GM12878 (cell line): ENCODE data around the gene ANO3. TPM values are rescaled to one million over a fixed set of nuclear protein-coding genes. Genes with fewer than 3 reads are reported as not detected.
A peak's percentile ranks its signal among the peaks of the same experiment; 100 is the strongest.

Source experiments
- ATAC-seq: fragments of 200-7000 bp; cut with Tn5 transposase; 3 replicates; pipeline ENCODE4 v1.9.1; 2020; ENCODE audit warnings: mild to moderate bottlenecking, moderate library complexity
- BruUV-seq: library from RNA; stranded (reverse); fragments of 400-500 nt; replicated peaks from 2 replicates; lab custom pipeline; 2021; lab: Mats Ljungman, UMichigan
- CTCF ChIA-PET: fragments of 300-600 bp; sonication (Branson Sonifier 250); formaldehyde crosslinking; extraction: SDS; loops from one replicate; lab custom pipeline; 2021; ENCODE audit warnings: inconsistent platforms; lab: Yijun Ruan, JAX
- POLR2A ChIA-PET: fragments of 350-600 bp; formaldehyde crosslinking; extraction: SDS; loops from one replicate; lab custom pipeline; 2021; ENCODE audit warnings: inconsistent platforms; lab: Charles Lee
- RAD21 ChIA-PET: fragments of 300-600 bp; sonication (Branson Sonifier 250); formaldehyde crosslinking; loops from one replicate; lab custom pipeline; 2023; ENCODE audit warnings: antibody characterized with exemption; ENCODE audit not compliant: unreplicated experiment; lab: Charles Lee
- SMC1A ChIA-PET: fragments of 300-600 bp; sonication (Branson Sonifier 250); formaldehyde crosslinking; loops from one replicate; lab custom pipeline; 2023; ENCODE audit not compliant: unreplicated experiment, uncharacterized antibody; lab: Charles Lee
- DNase-seq: peaks from one replicate; pipeline ENCODE4 v3.0.0-alpha.2; 2011; ENCODE audit warnings: low read depth, low spot score
- FAIRE-seq: peaks from 3 replicates; lab custom pipeline; 2011; peaks lifted over from hg19 to GRCh38; lab: Jason Lieb, UNC
- H2AFZ ChIP-seq: 2 replicates; pipeline ENCODE4 v1.6.0; 2011; ENCODE audit warnings: low read depth, low read length, control low read depth; ENCODE audit not compliant: control insufficient read depth
- H3K27ac ChIP-seq: 2 replicates; pipeline ENCODE4 v1.5.1; 2011; ENCODE audit warnings: control low read depth; ENCODE audit not compliant: control insufficient read depth, insufficient read depth
- H3K27me3 ChIP-seq, 2 experiments: replicated peaks in 1 of 2; 2 replicates each; pipeline versions ENCODE4 v1.6.0 to v1.6.1; 2011; ENCODE audit warnings: low read length in 1 of 2; ENCODE audit not compliant: control insufficient read depth in 2 of 2, insufficient read depth in 2 of 2
- H3K36me3 ChIP-seq, 2 experiments: 2 replicates each; pipeline ENCODE4 v1.5.1; 2011; ENCODE audit warnings: low read length in 1 of 2; ENCODE audit not compliant: control insufficient read depth in 2 of 2, insufficient read depth in 2 of 2
- H3K4me1 ChIP-seq: 2 replicates; pipeline ENCODE4 v1.6.1; 2011; ENCODE audit warnings: mild to moderate bottlenecking, low read length, moderate library complexity, mixed read lengths; ENCODE audit not compliant: control insufficient read depth, insufficient read depth
- H3K4me2 ChIP-seq: 2 replicates; pipeline ENCODE4 v1.6.0; 2011; ENCODE audit warnings: control low read depth; ENCODE audit not compliant: control insufficient read depth, insufficient read depth
- H3K4me3 ChIP-seq: fragments of 200-600 bp; sonication (generic); 2 replicates; pipeline ENCODE4 v1.5.1; 2016
- H3K79me2 ChIP-seq: 2 replicates; pipeline ENCODE4 v1.6.0; 2011; ENCODE audit warnings: low read length; ENCODE audit not compliant: control insufficient read depth, insufficient read depth
- H3K9ac ChIP-seq: 2 replicates; pipeline ENCODE4 v1.8.0; 2011; ENCODE audit warnings: low read length, control low read depth, mixed read lengths; ENCODE audit not compliant: control insufficient read depth, insufficient read depth
- H3K9me3 ChIP-seq: replicated peaks from 3 replicates; pipeline ENCODE4 v1.5.1; 2011; ENCODE audit warnings: mild to moderate bottlenecking, low read length; ENCODE audit not compliant: control insufficient read depth, insufficient read depth
- H4K20me1 ChIP-seq: 2 replicates; pipeline ENCODE4 v1.6.0; 2011; ENCODE audit not compliant: control insufficient read depth, insufficient read depth
- BCL11A ChIP-seq: IDR thresholded peaks from 2 replicates; pipeline ENCODE4 v1.6.1; 2011; ENCODE audit warnings: low read depth, low read length
- FOXM1 ChIP-seq: IDR thresholded peaks from 2 replicates; pipeline ENCODE4 v1.6.1; 2012; ENCODE audit warnings: low read depth, mild to moderate bottlenecking, inconsistent platforms, low read length, moderate library complexity
- IKZF1 ChIP-seq: fragments of 450-650 bp; conservative IDR thresholded peaks from 2 replicates; pipeline ENCODE4 v1.6.1; 2017; ENCODE audit warnings: antibody characterized with exemption, mild to moderate bottlenecking
- NFIC ChIP-seq: IDR thresholded peaks from 2 replicates; pipeline ENCODE4 v1.6.1; 2012; ENCODE audit warnings: low read depth, mild to moderate bottlenecking, inconsistent platforms, low read length, moderate library complexity
- NFXL1 ChIP-seq: fragments of 450-650 bp; IDR thresholded peaks from 2 replicates; pipeline ENCODE4 v1.6.1; 2017; ENCODE audit warnings: antibody characterized with exemption, mild to moderate bottlenecking, borderline replicate concordance
- REST ChIP-seq: IDR thresholded peaks from 2 replicates; pipeline ENCODE4 v1.6.1; 2012; ENCODE audit warnings: mild to moderate bottlenecking, low read depth, low read length
- RFX5 ChIP-seq: IDR thresholded peaks from 2 replicates; pipeline ENCODE4 v1.6.1; 2011; ENCODE audit warnings: low read depth, low read length, improper control_type of control experiment
- SKIL ChIP-seq: fragments of 450-650 bp; IDR thresholded peaks from 2 replicates; pipeline ENCODE4 v1.6.1; 2017; ENCODE audit warnings: mild to moderate bottlenecking, low read depth, inconsistent platforms; ENCODE audit not compliant: poor library complexity, severe bottlenecking
- SREBF2 ChIP-seq: IDR thresholded peaks from 2 replicates; pipeline ENCODE4 v1.6.1; 2012; ENCODE audit warnings: mild to moderate bottlenecking, low read length
- TARDBP ChIP-seq: IDR thresholded peaks from 2 replicates; pipeline ENCODE4 v1.6.1; 2016; ENCODE audit warnings: borderline replicate concordance
- WGBS: methylation state at CpG from one replicate; pipeline ENCODE4 v1.1.6; 2016; ENCODE audit warnings: low lambda C conversion rate; ENCODE audit not compliant: insufficient replicate concordance, insufficient coverage; ENCODE audit errors: missing lambda C conversion rate; 5-methylcytosine and 5-hydroxymethylcytosine counted together
- in situ Hi-C: fragments of 300-500 bp; cut with MboI; formaldehyde crosslinking; loops from 9 replicates; pipeline ENCODE4 v1.14.3; 2018; ENCODE audit warnings: mixed read lengths
- intact Hi-C: fragments of 100-400 bp; cut with micrococcal nuclease; formaldehyde crosslinking; loops from one replicate; pipeline ENCODE4 v1.14.2; 2022; ENCODE audit not compliant: unreplicated experiment
- polyA plus RNA-seq, 11 experiments: library from polyadenylated mRNA; depleted of rRNA in 4 of 11; unstranded in 6 of 11; stranded (reverse) in 5 of 11; fragments of >200 nt; fragmentation: Nextera tagmentation in 4 of 11; fragmentation: Illumina TruSeq in 1 of 11; extraction: Ambion mirVana in 4 of 11; extraction: Trizol in 1 of 11; gene quantifications; 1 replicate in 1 of 11; 2 replicates in 10 of 11; pipeline versions ENCODE4 v1.2.1 to v1.2.3, GENCODE V29; 2011 to 2016; ENCODE audit warnings: inconsistent platforms in 2 of 11, missing spikeins in 2 of 11, low read depth in 1 of 11
- total RNA-seq, 4 experiments: library from RNA; depleted of rRNA in 3 of 4; stranded (reverse); fragments of >200 nt in 3 of 4; fragmentation: Illumina TruSeq in 1 of 4; extraction: Trizol in 1 of 4; gene quantifications; 2 replicates each; pipeline versions ENCODE4 v1.2.1 to v1.2.3, GENCODE V29; 2013 to 2021

ANO3 gene
- total and polyA plus RNA-seq, 10 of the 15 experiments (the other 5 are each of a cell fraction or from before 2014, with no cell fraction given): 0.13 to 5.9 (median 0.44) TPM

- in situ Hi-C loops (no loop called here), intact Hi-C loops (no loop called here)
- FAIRE-seq (no peak), DNase-seq (no peak), ATAC-seq (no peak)
- H3K36me3 ChIP-seq: no peaks in the 10 kb centered on the region
- no peaks in the 10 kb centered on the region for H3K79me2 ChIP-seq
- POLR2A ChIA-PET: interaction anchor here (0.7 kb wide), 1 partner anchor 64 kb away, joined by 3 read pairs; no protein-coding TSS in a partner anchor
- no peak overlapping the region for H3K4me3 ChIP-seq
- CTCF ChIA-PET: interaction anchor here (0.6 to 3.4 kb wide), 9 partner anchors 9 to 263 kb away, joined by 3 to 15 read pairs (median 4); no protein-coding TSS in a partner anchor
- H3K9ac ChIP-seq: no peak overlapping the region
- 24% methylated on average over 2 of the region's 2 CpGs for WGBS
- H3K27me3 ChIP-seq: no peaks in the 10 kb centered on the region
- H2AFZ ChIP-seq: no peak overlapping the region
- BruUV-seq: no TSS peak
- SMC1A ChIA-PET: interaction anchor here (1.1 to 5.8 kb wide), 15 partner anchors 9 to 610 kb away, joined by 3 to 42 read pairs (median 4); no protein-coding TSS in a partner anchor
- no peak overlapping the region for H3K27ac ChIP-seq
- H3K4me1 ChIP-seq: no peaks in the 10 kb centered on the region
- H4K20me1 ChIP-seq: no peaks in the 10 kb centered on the region
- RAD21 ChIA-PET: interaction anchor here (1.0 kb wide), 1 partner anchor 80 kb away, joined by 3 read pairs; no protein-coding TSS in a partner anchor
- H3K4me2 ChIP-seq: no peak overlapping the region
- no peaks in the 10 kb centered on the region for H3K9me3 ChIP-seq
- TF ChIP-seq NFIC (no peak), SKIL (peak; percentile 39)
Measured at GRCh38 chr11:26549176-26549575, 217.2 kb downstream of the ANO3 start.

- CTCF ChIA-PET: interaction anchor here (0.6 to 2.2 kb wide), 4 partner anchors 17 to 264 kb away, joined by 3 to 8 read pairs (median 4); no protein-coding TSS in a partner anchor
- no peak for ATAC-seq
- H3K27me3 ChIP-seq: no peaks in the 10 kb centered on the region
- H3K27ac ChIP-seq: no peak overlapping the region
- no peaks in the 10 kb centered on the region for H3K4me1 ChIP-seq
- RAD21 ChIA-PET: interaction anchor here (0.5 kb wide), 1 partner anchor 103 kb away, joined by 3 read pairs; no protein-coding TSS in a partner anchor
- WGBS: 0% methylated on average over 1 of the region's 1 CpG
- no peaks in the 10 kb centered on the region for H3K36me3 ChIP-seq
- SMC1A ChIA-PET: interaction anchor here (1.0 to 5.8 kb wide), 8 partner anchors 8 to 253 kb away, joined by 3 to 42 read pairs (median 6); no protein-coding TSS in a partner anchor
- intact Hi-C loops (loop anchor here (2.0 to 10.0 kb wide), 3 partner anchors 71 to 215 kb away; partner anchors contain the start of gene ANO3), in situ Hi-C loops (loop anchor here (10.0 kb wide), 1 partner anchor 255 kb away; no protein-coding TSS in a partner anchor)
- no peak for FAIRE-seq
- H3K79me2 ChIP-seq: no peaks in the 10 kb centered on the region
- no peak overlapping the region for H2AFZ ChIP-seq
- POLR2A ChIA-PET: no interaction called here
- no peak for DNase-seq
- no peak overlapping the region for H3K4me3 ChIP-seq
- no peak overlapping the region for H3K9ac ChIP-seq
- no peak overlapping the region for H3K4me2 ChIP-seq
- H4K20me1 ChIP-seq: no peaks in the 10 kb centered on the region
- BruUV-seq: no TSS peak
- no peaks in the 10 kb centered on the region for H3K9me3 ChIP-seq
- no peak for TF ChIP-seq SREBF2
- no peak for TF ChIP-seq FOXM1
- TF ChIP-seq RFX5: no peak
- TF ChIP-seq REST: no peak
- TF ChIP-seq BCL11A: no peak
- TF ChIP-seq IKZF1: no peak
- TF ChIP-seq TARDBP: no peak
- TF ChIP-seq NFXL1: no peak
Measured at GRCh38 chr11:26550022-26550421, 218.1 kb downstream of the ANO3 start.
